HG03066 (cell line): Measurements from ENCODE around the gene CCDC80.

Source experiments
- ATAC-seq: cut with Tn5 transposase; IDR thresholded peaks from one replicate; pipeline ENCODE4 v1.9.1; 2021; ENCODE audit warnings: low read depth; ENCODE audit not compliant: unreplicated experiment

The CCDC80 gene

GRCh38 chr3:112634786-112635541, 6.0 kb downstream of the CCDC80 start:
- no peak for ATAC-seq

- no peak for ATAC-seq
Measured at GRCh38 chr3:112633757-112634156, 7.2 kb downstream of the CCDC80 start.

- ATAC-seq, result no peak
Measured at GRCh38 chr3:112633191-112633590, 7.8 kb downstream of the CCDC80 start.

GRCh38 chr3:112632596-112632995, 8.3 kb downstream of the CCDC80 start:
- ATAC-seq, result no peak

- ATAC-seq, result no peak
Measured at GRCh38 chr3:112631257-112631656, 9.7 kb downstream of the CCDC80 start.

GRCh38 chr3:112629425-112629824, 11.5 kb downstream of the CCDC80 start:
- ATAC-seq, result no peak

- ATAC-seq, result no peak
Measured at GRCh38 chr3:112627919-112628466, 12.9 kb downstream of the CCDC80 start.

- ATAC-seq, result no peak
Measured at GRCh38 chr3:112627419-112627818, 13.5 kb downstream of the CCDC80 start.

- no peak for ATAC-seq
Measured at GRCh38 chr3:112623717-112624116, 17.2 kb downstream of the CCDC80 start.

GRCh38 chr3:112623213-112623612, 17.7 kb downstream of the CCDC80 start:
- ATAC-seq, result no peak

- ATAC-seq, result peak; percentile 79
Measured at GRCh38 chr3:112619295-112619694, 21.6 kb downstream of the CCDC80 start.

GRCh38 chr3:112617285-112617684, 23.7 kb downstream of the CCDC80 start:
- no peak for ATAC-seq

GRCh38 chr3:112615989-112616731, 24.8 kb downstream of the CCDC80 start:
- no peak for ATAC-seq

GRCh38 chr3:112611752-112612515, 29.0 kb downstream of the CCDC80 start:
- ATAC-seq, result no peak

GRCh38 chr3:112610121-112610520, 30.8 kb downstream of the CCDC80 start:
- ATAC-seq, result no peak

- ATAC-seq, result no peak
Measured at GRCh38 chr3:112607863-112608262, 33.1 kb downstream of the CCDC80 start.

- ATAC-seq, result no peak
Measured at GRCh38 chr3:112606098-112606497, 34.8 kb downstream of the CCDC80 start.

GRCh38 chr3:112605285-112605684, 35.7 kb downstream of the CCDC80 start:
- ATAC-seq, result no peak

- no peak for ATAC-seq
Measured at GRCh38 chr3:112604536-112604935, 36.4 kb downstream of the CCDC80 start.

- no peak for ATAC-seq
Measured at GRCh38 chr3:112602217-112602838, 38.6 kb downstream of the CCDC80 start.

- ATAC-seq, result no peak
Measured at GRCh38 chr3:112598731-112599130, 42.2 kb downstream of the CCDC80 start.
